MM.1S (cell line): ENCODE results near the gene ADARB2.

Source experiments
- DNase-seq: peaks from one replicate; pipeline ENCODE4 v3.0.0-alpha.2; 2015
- H2AFZ ChIP-seq: fragments of 300-600 bp; sonication (generic); 2 replicates; pipeline ENCODE4 v1.6.0; 2016; ENCODE audit warnings: antibody characterized with exemption, low read length
- H3F3A ChIP-seq: fragments of 300-600 bp; sonication (generic); 2 replicates; pipeline ENCODE4 v1.6.1; 2016; ENCODE audit warnings: mild to moderate bottlenecking, antibody characterized with exemption, low read length, moderate library complexity, mixed read lengths; ENCODE audit not compliant: insufficient read depth
- H3K27ac ChIP-seq: fragments of 300-600 bp; sonication (generic); 2 replicates; pipeline ENCODE4 v1.5.1; 2016; ENCODE audit warnings: mild to moderate bottlenecking, low read length
- H3K27me3 ChIP-seq: fragments of 300-600 bp; sonication (generic); replicated peaks from 2 replicates; pipeline ENCODE4 v1.6.0; 2016; ENCODE audit warnings: low read length; ENCODE audit not compliant: insufficient read depth
- H3K36me3 ChIP-seq: fragments of 300-600 bp; sonication (generic); replicated peaks from 2 replicates; pipeline ENCODE4 v1.6.1; 2016; ENCODE audit warnings: mild to moderate bottlenecking, low read length, mixed read lengths; ENCODE audit not compliant: insufficient read depth
- H3K4me1 ChIP-seq: fragments of 300-600 bp; sonication (generic); 2 replicates; pipeline ENCODE4 v1.6.1; 2016; ENCODE audit warnings: low read length, mixed read lengths
- H3K4me2 ChIP-seq: fragments of 300-600 bp; sonication (generic); 2 replicates; pipeline ENCODE4 v1.6.0; 2016; ENCODE audit warnings: low read depth, low read length
- H3K4me3 ChIP-seq: fragments of 300-600 bp; sonication (generic); 2 replicates; pipeline ENCODE4 v1.5.1; 2016; ENCODE audit warnings: low read length, mixed read lengths
- H3K79me2 ChIP-seq: fragments of 300-600 bp; sonication (generic); 2 replicates; pipeline ENCODE4 v1.6.1; 2016; ENCODE audit warnings: mixed run types, low read length, mixed read lengths
- H3K9ac ChIP-seq: fragments of 300-600 bp; sonication (generic); 2 replicates; pipeline ENCODE4 v1.6.1; 2016; ENCODE audit warnings: low read length, mixed read lengths
- H3K9me2 ChIP-seq: fragments of 300-600 bp; sonication (generic); replicated peaks from 2 replicates; pipeline ENCODE4 v1.6.1; 2016; ENCODE audit warnings: mild to moderate bottlenecking, low read length, mixed read lengths; ENCODE audit not compliant: insufficient read depth
- H3K9me3 ChIP-seq: fragments of 300-600 bp; sonication (generic); replicated peaks from 2 replicates; pipeline ENCODE4 v1.6.1; 2016; ENCODE audit warnings: mild to moderate bottlenecking, low read length, mixed read lengths; ENCODE audit not compliant: insufficient read depth
- H4K20me1 ChIP-seq: fragments of 300-600 bp; sonication (generic); 2 replicates; pipeline ENCODE4 v1.6.1; 2016; ENCODE audit warnings: mild to moderate bottlenecking, low read length, moderate library complexity, mixed read lengths; ENCODE audit not compliant: insufficient read depth
- EZH2 ChIP-seq: fragments of 300-600 bp; sonication (generic); optimal IDR thresholded peaks from 2 replicates; pipeline ENCODE3; 2017; ENCODE audit warnings: low read depth, mild to moderate bottlenecking, antibody characterized with exemption, low read length, mixed read lengths
- EZH2phosphoT487 ChIP-seq: fragments of 300-600 bp; sonication (generic); IDR thresholded peaks from 2 replicates; pipeline ENCODE4 v1.6.1; 2018; ENCODE audit warnings: antibody characterized with exemption, low read length
- TF ChIP-seq, protein P1 (sequence below): fragments of 300-600 bp; sonication (generic); IDR thresholded peaks from 2 replicates; pipeline ENCODE4 v1.5.1; 2016; ENCODE audit warnings: antibody characterized with exemption, low read length, mixed read lengths

The ADARB2 gene

DNA sequence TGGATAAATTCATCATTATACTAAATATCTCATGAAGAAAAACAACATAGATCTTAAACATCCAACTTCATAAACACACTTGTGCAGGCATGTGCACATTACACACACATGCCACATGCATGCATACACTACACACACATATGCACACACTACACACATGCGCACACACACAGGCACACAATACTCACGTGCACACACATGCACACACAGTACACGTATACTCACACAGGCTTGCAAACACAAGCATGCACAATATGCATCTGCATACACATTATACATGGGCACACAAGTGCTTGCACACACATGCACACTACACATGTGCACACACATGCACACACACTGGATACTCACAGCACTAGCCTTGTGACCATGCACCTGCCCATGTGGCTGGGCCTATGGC, 105.2 kb downstream of the ADARB2 start:
- TF ChIP-seq EZH2 (no peak), EZH2phosphoT487 (no peak)
- TF ChIP-seq, protein P1, sequence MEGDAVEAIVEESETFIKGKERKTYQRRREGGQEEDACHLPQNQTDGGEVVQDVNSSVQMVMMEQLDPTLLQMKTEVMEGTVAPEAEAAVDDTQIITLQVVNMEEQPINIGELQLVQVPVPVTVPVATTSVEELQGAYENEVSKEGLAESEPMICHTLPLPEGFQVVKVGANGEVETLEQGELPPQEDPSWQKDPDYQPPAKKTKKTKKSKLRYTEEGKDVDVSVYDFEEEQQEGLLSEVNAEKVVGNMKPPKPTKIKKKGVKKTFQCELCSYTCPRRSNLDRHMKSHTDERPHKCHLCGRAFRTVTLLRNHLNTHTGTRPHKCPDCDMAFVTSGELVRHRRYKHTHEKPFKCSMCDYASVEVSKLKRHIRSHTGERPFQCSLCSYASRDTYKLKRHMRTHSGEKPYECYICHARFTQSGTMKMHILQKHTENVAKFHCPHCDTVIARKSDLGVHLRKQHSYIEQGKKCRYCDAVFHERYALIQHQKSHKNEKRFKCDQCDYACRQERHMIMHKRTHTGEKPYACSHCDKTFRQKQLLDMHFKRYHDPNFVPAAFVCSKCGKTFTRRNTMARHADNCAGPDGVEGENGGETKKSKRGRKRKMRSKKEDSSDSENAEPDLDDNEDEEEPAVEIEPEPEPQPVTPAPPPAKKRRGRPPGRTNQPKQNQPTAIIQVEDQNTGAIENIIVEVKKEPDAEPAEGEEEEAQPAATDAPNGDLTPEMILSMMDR, result no peak
- Histone ChIP-seq H3K27ac (no peak overlapping the region), H3K36me3 (no peaks in the 10 kb centered on the region), H3F3A (no peaks in the 10 kb centered on the region), H4K20me1 (no peaks in the 10 kb centered on the region), H3K4me3 (no peak overlapping the region), H2AFZ (no peak overlapping the region), H3K4me2 (no peak overlapping the region), H3K9me3 (no peaks in the 10 kb centered on the region), H3K9ac (no peak overlapping the region), H3K4me1 (no peaks in the 10 kb centered on the region), H3K9me2 (no peaks in the 10 kb centered on the region), H3K27me3 (no peaks in the 10 kb centered on the region), H3K79me2 (no peaks in the 10 kb centered on the region)
- DNase-seq, result no peak

DNA sequence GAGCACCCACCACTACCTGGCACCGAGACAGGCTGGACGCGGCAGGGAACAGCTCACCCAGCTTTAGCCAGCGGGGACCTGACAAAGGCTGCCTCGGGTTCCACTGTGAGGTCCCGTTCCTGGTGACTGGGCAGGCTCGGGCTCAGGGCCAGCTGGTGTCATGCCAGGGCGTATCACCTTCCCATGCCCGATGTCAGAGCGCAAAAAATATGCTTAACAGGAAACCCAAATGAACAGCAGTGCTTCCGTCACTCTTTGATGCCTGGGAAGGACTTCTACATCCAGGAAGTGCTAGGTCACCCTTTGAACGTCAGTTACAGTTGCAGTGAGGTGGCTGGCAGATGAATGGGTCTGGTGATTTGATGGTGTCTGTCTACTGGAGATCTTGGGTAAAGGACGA, 106.0 kb downstream of the ADARB2 start:
- no peak overlapping the region for H3K9ac ChIP-seq
- H3K4me2 ChIP-seq, result no peak overlapping the region
- H3K27me3 ChIP-seq, result no peaks in the 10 kb centered on the region
- no peak for DNase-seq
- H2AFZ ChIP-seq, result no peak overlapping the region
- H3F3A ChIP-seq, result no peaks in the 10 kb centered on the region
- H3K9me2 ChIP-seq, result no peaks in the 10 kb centered on the region
- no peaks in the 10 kb centered on the region for H3K4me1 ChIP-seq
- TF ChIP-seq EZH2, result no peak
- TF ChIP-seq EZH2phosphoT487, result no peak
- TF ChIP-seq, protein P1, result no peak
- H3K9me3 ChIP-seq, result no peaks in the 10 kb centered on the region
- no peaks in the 10 kb centered on the region for H3K79me2 ChIP-seq
- no peak overlapping the region for H3K4me3 ChIP-seq
- no peaks in the 10 kb centered on the region for H3K36me3 ChIP-seq
- H4K20me1 ChIP-seq, result no peaks in the 10 kb centered on the region
- H3K27ac ChIP-seq, result no peak overlapping the region

DNA sequence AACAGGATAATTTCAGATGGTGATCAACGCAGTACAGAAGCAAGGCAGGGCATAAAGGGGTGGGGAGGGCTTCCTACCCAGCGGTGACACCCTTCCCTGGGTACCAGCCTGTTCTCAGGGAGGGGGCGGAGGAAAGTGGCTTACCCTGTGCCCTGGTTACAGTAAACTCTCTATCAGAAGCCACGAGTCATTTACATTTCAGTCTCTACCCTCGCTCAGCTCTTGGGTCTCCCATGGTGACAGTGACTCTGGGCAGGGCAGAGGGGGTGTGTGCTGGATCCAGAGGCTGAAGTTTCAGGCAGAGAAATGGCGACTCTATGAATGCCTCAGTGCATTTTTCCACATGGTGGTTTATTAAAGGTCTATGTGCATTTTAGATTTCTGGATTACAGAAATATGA, 107.0 kb downstream of the ADARB2 start:
- H3K4me3 ChIP-seq, result no peak overlapping the region
- TF ChIP-seq EZH2phosphoT487, result no peak
- no peak for TF ChIP-seq EZH2
- TF ChIP-seq, protein P1, result no peak
- H3K4me1 ChIP-seq, result no peaks in the 10 kb centered on the region
- H2AFZ ChIP-seq, result no peak overlapping the region
- H3K79me2 ChIP-seq, result no peaks in the 10 kb centered on the region
- no peaks in the 10 kb centered on the region for H3K9me2 ChIP-seq
- H3K27me3 ChIP-seq, result no peaks in the 10 kb centered on the region
- no peaks in the 10 kb centered on the region for H3F3A ChIP-seq
- DNase-seq, result no peak
- H3K36me3 ChIP-seq, result no peaks in the 10 kb centered on the region
- H4K20me1 ChIP-seq, result no peaks in the 10 kb centered on the region
- H3K4me2 ChIP-seq, result no peak overlapping the region
- no peak overlapping the region for H3K27ac ChIP-seq
- no peak overlapping the region for H3K9ac ChIP-seq
- no peaks in the 10 kb centered on the region for H3K9me3 ChIP-seq
